ENCODE data around the gene GIMAP7.

The GIMAP7 gene

GRCh38 chr7:150564006-150564405, 49.3 kb downstream of the GIMAP7 start:
- ChIA-PET POLR2A (no interaction called here), CTCF (no interaction called here)
- Histone ChIP-seq H3K4me1 (ENCODE audit: control insufficient read depth, insufficient read depth, low read length) (no peaks in the 10 kb centered on the region), H3K36me3 (ENCODE audit: control insufficient read depth in 2 of 2, insufficient read depth in 1 of 2, low read length in 2 of 2) (no peaks in the 10 kb centered on the region), H3K27ac (ENCODE audit: extremely low read depth, low read depth, low read length) (no peak overlapping the region), H3K4me3 (ENCODE audit: low read depth, low read length) (no peak overlapping the region), H3K9me3 (ENCODE audit: control insufficient read depth, insufficient read depth, low read depth, low read length) (no peaks in the 10 kb centered on the region)
- TF ChIP-seq ZNF112 (tag by site-specific recombination; IDR thresholded peaks at IDR 0.05) (no peak), ZNF529 (tag by site-specific recombination; IDR thresholded peaks at IDR 0.05; ENCODE audit: insufficient replicate concordance) (no peak), GLIS2 (tag by site-specific recombination; IDR thresholded peaks at IDR 0.05) (no peak), ZXDB (tag by site-specific recombination; IDR thresholded peaks at IDR 0.05) (no peak), AEBP2 (tag by site-specific recombination; IDR thresholded peaks at IDR 0.05; ENCODE audit: borderline replicate concordance) (no peak), KLF8 (tag by site-specific recombination; IDR thresholded peaks at IDR 0.05) (no peak), MEIS1 (CRISPR knock-in tag; IDR thresholded peaks at IDR 0.05; ENCODE audit: borderline replicate concordance) (no peak), ZNF23 (tag by site-specific recombination; IDR thresholded peaks at IDR 0.05; ENCODE audit: borderline replicate concordance) (no peak), ZFP69B (tag by site-specific recombination; IDR thresholded peaks at IDR 0.05) (no peak), CTCF (tag by site-specific recombination; IDR thresholded peaks at IDR 0.05) (no peak), ZEB2 (tag by site-specific recombination; IDR thresholded peaks at IDR 0.05) (no peak), ZNF335 (tag by site-specific recombination; conservative IDR thresholded peaks at IDR 0.05) (no peak)
- TF ChIP-seq, protein P1, sequence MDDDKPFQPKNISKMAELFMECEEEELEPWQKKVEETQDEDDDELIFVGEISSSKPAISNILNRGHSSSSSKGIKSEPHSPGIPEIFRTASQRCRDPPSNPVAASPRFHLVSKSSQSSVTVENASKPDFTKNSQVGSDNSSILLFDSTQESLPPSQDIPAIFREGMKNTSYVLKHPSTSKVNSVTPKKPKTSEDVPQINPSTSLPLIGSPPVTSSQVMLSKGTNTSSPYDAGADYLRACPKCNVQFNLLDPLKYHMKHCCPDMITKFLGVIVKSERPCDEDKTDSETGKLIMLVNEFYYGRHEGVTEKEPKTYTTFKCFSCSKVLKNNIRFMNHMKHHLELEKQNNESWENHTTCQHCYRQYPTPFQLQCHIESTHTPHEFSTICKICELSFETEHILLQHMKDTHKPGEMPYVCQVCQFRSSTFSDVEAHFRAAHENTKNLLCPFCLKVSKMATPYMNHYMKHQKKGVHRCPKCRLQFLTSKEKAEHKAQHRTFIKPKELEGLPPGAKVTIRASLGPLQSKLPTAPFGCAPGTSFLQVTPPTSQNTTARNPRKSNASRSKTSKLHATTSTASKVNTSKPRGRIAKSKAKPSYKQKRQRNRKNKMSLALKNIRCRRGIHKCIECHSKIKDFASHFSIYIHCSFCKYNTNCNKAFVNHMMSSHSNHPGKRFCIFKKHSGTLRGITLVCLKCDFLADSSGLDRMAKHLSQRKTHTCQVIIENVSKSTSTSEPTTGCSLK (tag by site-specific recombination; IDR thresholded peaks at IDR 0.05): no peak

DNA sequence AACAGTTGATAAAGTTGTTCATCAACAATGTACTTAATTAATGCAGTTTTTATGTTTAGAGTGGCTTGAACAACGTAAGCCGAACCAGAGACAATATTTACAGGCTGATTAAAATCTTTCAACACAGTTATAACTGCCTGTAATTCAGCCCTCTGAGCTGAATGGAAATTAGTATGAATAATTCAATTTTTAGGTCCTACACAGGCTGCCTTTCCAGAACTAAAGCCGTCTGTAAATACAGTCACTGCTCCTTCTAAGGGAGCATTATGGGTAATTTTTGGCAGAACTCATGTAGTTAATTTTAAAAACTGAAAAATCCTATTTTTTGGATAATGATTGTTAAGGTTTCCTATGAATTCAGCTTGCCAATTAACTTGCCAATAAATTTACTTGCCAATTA, 49.9 kb downstream of the GIMAP7 start:
- Histone ChIP-seq H3K9me3 (ENCODE audit: control insufficient read depth, insufficient read depth, low read depth, low read length) (no peaks in the 10 kb centered on the region), H3K36me3 (ENCODE audit: control insufficient read depth in 2 of 2, insufficient read depth in 1 of 2, low read length in 2 of 2) (no peaks in the 10 kb centered on the region), H3K27ac (ENCODE audit: extremely low read depth, low read depth, low read length) (no peak overlapping the region), H3K4me1 (ENCODE audit: control insufficient read depth, insufficient read depth, low read length) (no peaks in the 10 kb centered on the region), H3K4me3 (ENCODE audit: low read depth, low read length) (no peak overlapping the region)
- no peak for TF ChIP-seq ZNF366 (tag by site-specific recombination; conservative IDR thresholded peaks at IDR 0.05)
- TF ChIP-seq ZNF221 (tag by site-specific recombination; IDR thresholded peaks at IDR 0.05; ENCODE audit: borderline replicate concordance): no peak
- TF ChIP-seq, protein P2, sequence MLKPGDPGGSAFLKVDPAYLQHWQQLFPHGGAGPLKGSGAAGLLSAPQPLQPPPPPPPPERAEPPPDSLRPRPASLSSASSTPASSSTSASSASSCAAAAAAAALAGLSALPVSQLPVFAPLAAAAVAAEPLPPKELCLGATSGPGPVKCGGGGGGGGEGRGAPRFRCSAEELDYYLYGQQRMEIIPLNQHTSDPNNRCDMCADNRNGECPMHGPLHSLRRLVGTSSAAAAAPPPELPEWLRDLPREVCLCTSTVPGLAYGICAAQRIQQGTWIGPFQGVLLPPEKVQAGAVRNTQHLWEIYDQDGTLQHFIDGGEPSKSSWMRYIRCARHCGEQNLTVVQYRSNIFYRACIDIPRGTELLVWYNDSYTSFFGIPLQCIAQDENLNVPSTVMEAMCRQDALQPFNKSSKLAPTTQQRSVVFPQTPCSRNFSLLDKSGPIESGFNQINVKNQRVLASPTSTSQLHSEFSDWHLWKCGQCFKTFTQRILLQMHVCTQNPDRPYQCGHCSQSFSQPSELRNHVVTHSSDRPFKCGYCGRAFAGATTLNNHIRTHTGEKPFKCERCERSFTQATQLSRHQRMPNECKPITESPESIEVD (tag by site-specific recombination; IDR thresholded peaks at IDR 0.05): no peak
- TF ChIP-seq ZNF23 (tag by site-specific recombination; IDR thresholded peaks at IDR 0.05; ENCODE audit: borderline replicate concordance): no peak
- TF ChIP-seq KLF1 (tag by site-specific recombination; IDR thresholded peaks at IDR 0.05): no peak
- no peak for TF ChIP-seq GFI1B (tag by site-specific recombination; IDR thresholded peaks at IDR 0.05)
- no peak for TF ChIP-seq ZNF501 (tag by site-specific recombination; IDR thresholded peaks at IDR 0.05)
- TF ChIP-seq, protein P1 (tag by site-specific recombination; IDR thresholded peaks at IDR 0.05): no peak
- TF ChIP-seq, protein P3, sequence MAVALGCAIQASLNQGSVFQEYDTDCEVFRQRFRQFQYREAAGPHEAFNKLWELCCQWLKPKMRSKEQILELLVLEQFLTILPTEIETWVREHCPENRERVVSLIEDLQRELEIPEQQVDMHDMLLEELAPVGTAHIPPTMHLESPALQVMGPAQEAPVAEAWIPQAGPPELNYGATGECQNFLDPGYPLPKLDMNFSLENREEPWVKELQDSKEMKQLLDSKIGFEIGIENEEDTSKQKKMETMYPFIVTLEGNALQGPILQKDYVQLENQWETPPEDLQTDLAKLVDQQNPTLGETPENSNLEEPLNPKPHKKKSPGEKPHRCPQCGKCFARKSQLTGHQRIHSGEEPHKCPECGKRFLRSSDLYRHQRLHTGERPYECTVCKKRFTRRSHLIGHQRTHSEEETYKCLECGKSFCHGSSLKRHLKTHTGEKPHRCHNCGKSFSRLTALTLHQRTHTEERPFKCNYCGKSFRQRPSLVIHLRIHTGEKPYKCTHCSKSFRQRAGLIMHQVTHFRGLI (tag by site-specific recombination; IDR thresholded peaks at IDR 0.05): no peak
- TF ChIP-seq KLF8 (tag by site-specific recombination; IDR thresholded peaks at IDR 0.05): no peak
- no peak for TF ChIP-seq ZNF623 (tag by site-specific recombination; IDR thresholded peaks at IDR 0.05)
- TF ChIP-seq ZNF580 (tag by site-specific recombination; IDR thresholded peaks at IDR 0.05): no peak
- TF ChIP-seq ZNF112 (tag by site-specific recombination; IDR thresholded peaks at IDR 0.05): no peak
- TF ChIP-seq ZNF184 (tag by site-specific recombination; IDR thresholded peaks at IDR 0.05): no peak
- CTCF ChIA-PET: no interaction called here
- POLR2A ChIA-PET: no interaction called here
